NT2/D1 (cell line): ENCODE data around the gene ARHGAP11A.

ENCODE experiments used
- SUZ12 ChIP-seq: IDR thresholded peaks from 2 replicates; pipeline ENCODE4 v1.6.1; 2011; ENCODE audit not compliant: insufficient read length, insufficient read depth; ENCODE audit errors: extremely low read depth
- YY1 ChIP-seq: IDR thresholded peaks from 2 replicates; pipeline ENCODE4 v1.6.1; 2011; ENCODE audit not compliant: insufficient read length, insufficient read depth

- TF ChIP-seq YY1 (no peak), SUZ12 (no peak)
Observed at GRCh38 chr15:32682977-32683630, 67.8 kb downstream of the ARHGAP11A start.
